SK-N-SH (cell line): ENCODE measurements around the gene PGLYRP4.

ENCODE experiments used
- EZH2phosphoT487 ChIP-seq: fragments of 200-600 bp; sonication (generic); IDR thresholded peaks from 2 replicates; pipeline ENCODE4 v1.6.1; 2017; ENCODE audit warnings: low read depth, mixed run types, mild to moderate bottlenecking, antibody characterized with exemption, moderate library complexity, borderline replicate concordance
- GABPA ChIP-seq: IDR thresholded peaks from 2 replicates; pipeline ENCODE4 v1.4.0; 2012; ENCODE audit warnings: low read depth, mild to moderate bottlenecking
- MAX ChIP-seq: IDR thresholded peaks from 2 replicates; pipeline ENCODE4 v1.4.0; 2012; ENCODE audit warnings: low read depth
- MXI1 ChIP-seq: IDR thresholded peaks from 2 replicates; pipeline ENCODE4 v1.6.1; 2012; ENCODE audit warnings: mild to moderate bottlenecking, low read depth, low read length, improper control_type of control experiment
- POLR2AphosphoS5 ChIP-seq: IDR thresholded peaks from 2 replicates; pipeline ENCODE4 v1.6.1; 2012; ENCODE audit warnings: low read depth, low read length
- RFX5 ChIP-seq: IDR thresholded peaks from 2 replicates; pipeline ENCODE4 v1.6.1; 2012; ENCODE audit warnings: mild to moderate bottlenecking, improper control_type of control experiment, low read length
- SMC3 ChIP-seq: IDR thresholded peaks from 2 replicates; pipeline ENCODE4 v1.6.1; 2012; ENCODE audit warnings: low read depth, low read length, improper control_type of control experiment
- TEAD4 ChIP-seq: IDR thresholded peaks from 2 replicates; pipeline ENCODE4 v1.4.0; 2012; ENCODE audit warnings: mild to moderate bottlenecking, borderline replicate concordance; ENCODE audit not compliant: insufficient read depth
- TF ChIP-seq, protein P1 (sequence below): IDR thresholded peaks from 2 replicates; pipeline ENCODE4 v1.4.0; 2012; ENCODE audit warnings: low read depth, borderline replicate concordance
- TF ChIP-seq, protein P2 (sequence below): fragments of 200-600 bp; sonication (generic); IDR thresholded peaks from 2 replicates; pipeline ENCODE4 v1.6.1; 2017; ENCODE audit warnings: antibody characterized with exemption, mild to moderate bottlenecking, moderate library complexity

GRCh38 chr1:153322568-153322967, 26.1 kb downstream of the PGLYRP4 start:
- TF ChIP-seq SMC3 = no peak
- TF ChIP-seq POLR2AphosphoS5 = no peak
- TF ChIP-seq, protein P1, sequence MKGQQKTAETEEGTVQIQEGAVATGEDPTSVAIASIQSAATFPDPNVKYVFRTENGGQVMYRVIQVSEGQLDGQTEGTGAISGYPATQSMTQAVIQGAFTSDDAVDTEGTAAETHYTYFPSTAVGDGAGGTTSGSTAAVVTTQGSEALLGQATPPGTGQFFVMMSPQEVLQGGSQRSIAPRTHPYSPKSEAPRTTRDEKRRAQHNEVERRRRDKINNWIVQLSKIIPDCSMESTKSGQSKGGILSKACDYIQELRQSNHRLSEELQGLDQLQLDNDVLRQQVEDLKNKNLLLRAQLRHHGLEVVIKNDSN = no peak
- TF ChIP-seq, protein P2, sequence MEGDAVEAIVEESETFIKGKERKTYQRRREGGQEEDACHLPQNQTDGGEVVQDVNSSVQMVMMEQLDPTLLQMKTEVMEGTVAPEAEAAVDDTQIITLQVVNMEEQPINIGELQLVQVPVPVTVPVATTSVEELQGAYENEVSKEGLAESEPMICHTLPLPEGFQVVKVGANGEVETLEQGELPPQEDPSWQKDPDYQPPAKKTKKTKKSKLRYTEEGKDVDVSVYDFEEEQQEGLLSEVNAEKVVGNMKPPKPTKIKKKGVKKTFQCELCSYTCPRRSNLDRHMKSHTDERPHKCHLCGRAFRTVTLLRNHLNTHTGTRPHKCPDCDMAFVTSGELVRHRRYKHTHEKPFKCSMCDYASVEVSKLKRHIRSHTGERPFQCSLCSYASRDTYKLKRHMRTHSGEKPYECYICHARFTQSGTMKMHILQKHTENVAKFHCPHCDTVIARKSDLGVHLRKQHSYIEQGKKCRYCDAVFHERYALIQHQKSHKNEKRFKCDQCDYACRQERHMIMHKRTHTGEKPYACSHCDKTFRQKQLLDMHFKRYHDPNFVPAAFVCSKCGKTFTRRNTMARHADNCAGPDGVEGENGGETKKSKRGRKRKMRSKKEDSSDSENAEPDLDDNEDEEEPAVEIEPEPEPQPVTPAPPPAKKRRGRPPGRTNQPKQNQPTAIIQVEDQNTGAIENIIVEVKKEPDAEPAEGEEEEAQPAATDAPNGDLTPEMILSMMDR = no peak
- TF ChIP-seq EZH2phosphoT487 = no peak
- no peak for TF ChIP-seq MXI1
- no peak for TF ChIP-seq RFX5
- no peak for TF ChIP-seq GABPA
- TF ChIP-seq MAX = no peak
- no peak for TF ChIP-seq TEAD4
